ENCODE data around the gene RNASE12. TPM values are rescaled to one million over a fixed set of nuclear protein-coding genes. Genes with fewer than 3 reads are reported as not detected.

RNASE12 gene
- total RNA-seq, 1 experiment from 2014 or later, result not detected

DNA sequence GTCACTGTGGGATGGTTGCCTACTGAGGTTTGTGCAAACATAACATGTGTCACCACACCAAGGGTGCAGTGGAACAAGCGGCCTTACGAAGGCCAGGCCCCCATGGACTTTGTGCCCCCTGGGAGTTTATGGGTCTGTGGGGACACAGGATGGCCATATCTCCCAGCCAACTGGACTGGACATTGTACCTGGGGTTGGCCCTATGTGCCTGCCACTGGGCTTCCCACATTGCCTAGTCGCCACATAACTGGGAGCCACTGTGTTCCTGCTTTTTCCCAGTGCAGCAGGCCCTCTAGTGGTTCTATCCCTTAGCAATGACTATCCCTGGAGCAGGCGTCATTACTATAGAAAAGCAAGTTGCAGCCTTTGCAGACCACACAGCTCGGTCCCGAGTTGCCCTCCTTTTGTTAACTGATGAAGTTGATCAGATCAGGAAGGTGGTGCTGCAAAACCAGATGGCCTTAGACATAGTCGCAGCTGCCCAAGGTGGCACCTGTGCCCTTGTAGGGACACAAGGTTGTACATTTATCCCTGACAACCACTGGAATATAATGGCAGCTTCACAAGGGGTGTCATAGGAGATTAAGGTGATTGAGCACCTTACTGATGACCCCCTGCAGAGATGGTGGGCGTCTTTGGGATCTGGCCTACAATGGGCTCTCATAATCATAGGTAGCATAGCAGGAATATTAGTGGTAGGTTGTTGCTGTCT is 15.2 kb upstream of the RNASE12 start:
- no peak overlapping the region for H3K4me3 ChIP-seq (ENCODE audit: low read depth, low read length, poor library complexity, severe bottlenecking)
- ChIA-PET CTCF (no interaction called here), POLR2A (ENCODE audit: low non-redundant PET) (no interaction called here)
- no TSS peak for BruUV-seq (replicated peaks)
- H3K27me3 ChIP-seq (replicated peaks; ENCODE audit: insufficient read depth, low read depth, low read length, poor library complexity), result no peaks in the 10 kb centered on the region
- no peak for TF ChIP-seq EZH2 (IDR thresholded peaks at IDR 0.05; ENCODE audit: borderline replicate concordance, low read depth, low read length, poor library complexity, severe bottlenecking)
- TF ChIP-seq, protein P1, sequence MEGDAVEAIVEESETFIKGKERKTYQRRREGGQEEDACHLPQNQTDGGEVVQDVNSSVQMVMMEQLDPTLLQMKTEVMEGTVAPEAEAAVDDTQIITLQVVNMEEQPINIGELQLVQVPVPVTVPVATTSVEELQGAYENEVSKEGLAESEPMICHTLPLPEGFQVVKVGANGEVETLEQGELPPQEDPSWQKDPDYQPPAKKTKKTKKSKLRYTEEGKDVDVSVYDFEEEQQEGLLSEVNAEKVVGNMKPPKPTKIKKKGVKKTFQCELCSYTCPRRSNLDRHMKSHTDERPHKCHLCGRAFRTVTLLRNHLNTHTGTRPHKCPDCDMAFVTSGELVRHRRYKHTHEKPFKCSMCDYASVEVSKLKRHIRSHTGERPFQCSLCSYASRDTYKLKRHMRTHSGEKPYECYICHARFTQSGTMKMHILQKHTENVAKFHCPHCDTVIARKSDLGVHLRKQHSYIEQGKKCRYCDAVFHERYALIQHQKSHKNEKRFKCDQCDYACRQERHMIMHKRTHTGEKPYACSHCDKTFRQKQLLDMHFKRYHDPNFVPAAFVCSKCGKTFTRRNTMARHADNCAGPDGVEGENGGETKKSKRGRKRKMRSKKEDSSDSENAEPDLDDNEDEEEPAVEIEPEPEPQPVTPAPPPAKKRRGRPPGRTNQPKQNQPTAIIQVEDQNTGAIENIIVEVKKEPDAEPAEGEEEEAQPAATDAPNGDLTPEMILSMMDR (conservative IDR thresholded peaks at IDR 0.05; ENCODE audit: low read depth, low read length), result peak; percentile 72
- DNase-seq (ENCODE audit: low spot score), result peak; percentile 60
- H3K27ac ChIP-seq (ENCODE audit: low read depth, low read length, poor library complexity, severe bottlenecking), result no peak overlapping the region
- H3K9me3 ChIP-seq (ENCODE audit: low read depth, low read length, poor library complexity, severe bottlenecking), result no peaks in the 10 kb centered on the region
- H3K4me1 ChIP-seq (ENCODE audit: insufficient read depth, low read length, poor library complexity, severe bottlenecking), result peaks cover 10% of the 10 kb centered on the region
- intact Hi-C loops (cut with micrococcal nuclease; ENCODE audit: unreplicated experiment), result no loop called here
- no peaks in the 10 kb centered on the region for H3K36me3 ChIP-seq (ENCODE audit: insufficient read depth, low read length, poor library complexity, severe bottlenecking)

DNA sequence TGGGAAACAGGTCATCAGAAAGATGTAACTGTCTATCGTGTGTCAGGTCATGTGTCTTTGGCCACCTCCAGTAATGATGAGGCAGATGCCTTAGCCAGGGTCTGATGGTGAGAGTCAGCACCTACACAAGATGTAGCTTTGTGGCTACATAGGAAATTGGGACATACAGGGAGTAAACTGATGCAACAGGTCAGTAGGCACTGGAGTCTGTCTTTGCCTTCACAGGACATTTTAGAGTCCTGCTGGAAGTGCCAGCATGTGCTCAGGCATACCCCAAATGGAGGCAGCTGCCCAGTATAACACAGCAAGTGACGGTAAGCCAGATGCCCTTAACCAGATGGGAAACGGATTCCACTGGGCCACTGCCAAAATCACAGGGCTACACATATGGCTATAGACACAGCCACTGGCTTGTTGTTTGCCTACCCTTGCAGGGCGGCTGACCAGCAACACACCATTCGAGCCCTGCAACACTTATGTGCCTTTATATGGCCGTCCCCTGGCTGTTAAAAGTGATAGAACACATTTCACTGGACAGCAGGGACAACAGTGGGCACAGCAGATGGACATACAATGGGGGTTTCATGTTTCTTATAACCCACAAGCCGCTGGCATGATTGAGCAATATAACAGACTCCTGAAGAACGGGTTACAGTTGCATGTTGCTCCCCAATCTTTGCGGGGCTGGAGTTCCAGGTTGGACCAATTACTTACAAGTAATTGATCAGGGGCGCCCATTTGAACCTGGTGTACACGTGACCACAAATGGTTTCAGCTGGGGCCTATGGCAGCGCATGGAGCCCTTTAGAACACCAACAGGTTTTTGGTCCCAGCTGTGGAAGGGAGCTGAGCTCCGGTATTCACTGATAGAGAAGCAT is 12.9 kb upstream of the RNASE12 start:
- POLR2A ChIA-PET (ENCODE audit: low non-redundant PET), result no interaction called here
- H3K27me3 ChIP-seq (replicated peaks; ENCODE audit: insufficient read depth, low read depth, low read length, poor library complexity), result no peaks in the 10 kb centered on the region
- H3K9me3 ChIP-seq (ENCODE audit: low read depth, low read length, poor library complexity, severe bottlenecking), result no peaks in the 10 kb centered on the region
- H3K27ac ChIP-seq (ENCODE audit: low read depth, low read length, poor library complexity, severe bottlenecking), result no peak overlapping the region
- CTCF ChIA-PET, result no interaction called here
- H3K4me1 ChIP-seq (ENCODE audit: insufficient read depth, low read length, poor library complexity, severe bottlenecking), result peaks cover 3% of the 10 kb centered on the region
- DNase-seq (ENCODE audit: low spot score), result no peak
- no peaks in the 10 kb centered on the region for H3K36me3 ChIP-seq (ENCODE audit: insufficient read depth, low read length, poor library complexity, severe bottlenecking)
- no peak overlapping the region for H3K4me3 ChIP-seq (ENCODE audit: low read depth, low read length, poor library complexity, severe bottlenecking)
- intact Hi-C loops (cut with micrococcal nuclease; ENCODE audit: unreplicated experiment), result no loop called here
- TF ChIP-seq EZH2 (IDR thresholded peaks at IDR 0.05; ENCODE audit: borderline replicate concordance, low read depth, low read length, poor library complexity, severe bottlenecking), result no peak
- TF ChIP-seq, protein P1 (conservative IDR thresholded peaks at IDR 0.05; ENCODE audit: low read depth, low read length), result no peak
- BruUV-seq (replicated peaks), result no TSS peak

DNA sequence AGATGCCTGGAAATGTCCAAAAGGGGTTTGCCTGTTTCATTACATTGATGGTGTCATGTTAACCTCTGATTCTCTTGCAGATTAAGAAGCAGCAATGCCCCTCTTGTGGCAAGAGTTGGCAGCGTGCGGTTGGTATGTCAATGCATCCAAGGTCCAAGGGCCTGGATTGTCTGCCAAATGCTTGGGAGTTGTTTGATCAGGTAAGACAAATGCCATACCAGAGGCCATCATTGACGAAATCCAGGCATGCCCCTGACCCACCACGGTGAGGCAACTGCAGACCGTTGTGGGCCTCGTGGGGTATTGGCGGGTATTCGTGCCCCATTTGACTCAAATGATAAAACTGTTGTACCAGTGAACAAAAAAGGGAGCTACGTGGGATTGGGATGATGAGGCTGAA is 11.4 kb upstream of the RNASE12 start:
- ChIA-PET POLR2A (ENCODE audit: low non-redundant PET) (no interaction called here), CTCF (no interaction called here)
- no peaks in the 10 kb centered on the region for H3K27me3 ChIP-seq (replicated peaks; ENCODE audit: insufficient read depth, low read depth, low read length, poor library complexity)
- no peak overlapping the region for H3K27ac ChIP-seq (ENCODE audit: low read depth, low read length, poor library complexity, severe bottlenecking)
- H3K9me3 ChIP-seq (ENCODE audit: low read depth, low read length, poor library complexity, severe bottlenecking), result no peaks in the 10 kb centered on the region
- no peak for TF ChIP-seq EZH2 (IDR thresholded peaks at IDR 0.05; ENCODE audit: borderline replicate concordance, low read depth, low read length, poor library complexity, severe bottlenecking)
- TF ChIP-seq, protein P1 (conservative IDR thresholded peaks at IDR 0.05; ENCODE audit: low read depth, low read length), result no peak
- DNase-seq (ENCODE audit: low spot score), result no peak
- no peaks in the 10 kb centered on the region for H3K4me1 ChIP-seq (ENCODE audit: insufficient read depth, low read length, poor library complexity, severe bottlenecking)
- no peak overlapping the region for H3K4me3 ChIP-seq (ENCODE audit: low read depth, low read length, poor library complexity, severe bottlenecking)
- no TSS peak for BruUV-seq (replicated peaks)
- intact Hi-C loops (cut with micrococcal nuclease; ENCODE audit: unreplicated experiment), result no loop called here
- no peaks in the 10 kb centered on the region for H3K36me3 ChIP-seq (ENCODE audit: insufficient read depth, low read length, poor library complexity, severe bottlenecking)
